T-helper 2 cell (primary cell): ENCODE measurements around the gene PSMC6.

Experiments
- DNase-seq, 5 experiments: peaks; one replicate each; pipeline versions ENCODE4 v3.0.0 to v3.0.0-alpha.2; 2012 to 2022
- total RNA-seq, 2 donors: gene quantifications; one replicate each; lab custom pipeline; 2026; lab: John Stamatoyannopoulos, UW

The PSMC6 gene
- total RNA-seq: 115 to 128 reads per million in 2 donors

DNA sequence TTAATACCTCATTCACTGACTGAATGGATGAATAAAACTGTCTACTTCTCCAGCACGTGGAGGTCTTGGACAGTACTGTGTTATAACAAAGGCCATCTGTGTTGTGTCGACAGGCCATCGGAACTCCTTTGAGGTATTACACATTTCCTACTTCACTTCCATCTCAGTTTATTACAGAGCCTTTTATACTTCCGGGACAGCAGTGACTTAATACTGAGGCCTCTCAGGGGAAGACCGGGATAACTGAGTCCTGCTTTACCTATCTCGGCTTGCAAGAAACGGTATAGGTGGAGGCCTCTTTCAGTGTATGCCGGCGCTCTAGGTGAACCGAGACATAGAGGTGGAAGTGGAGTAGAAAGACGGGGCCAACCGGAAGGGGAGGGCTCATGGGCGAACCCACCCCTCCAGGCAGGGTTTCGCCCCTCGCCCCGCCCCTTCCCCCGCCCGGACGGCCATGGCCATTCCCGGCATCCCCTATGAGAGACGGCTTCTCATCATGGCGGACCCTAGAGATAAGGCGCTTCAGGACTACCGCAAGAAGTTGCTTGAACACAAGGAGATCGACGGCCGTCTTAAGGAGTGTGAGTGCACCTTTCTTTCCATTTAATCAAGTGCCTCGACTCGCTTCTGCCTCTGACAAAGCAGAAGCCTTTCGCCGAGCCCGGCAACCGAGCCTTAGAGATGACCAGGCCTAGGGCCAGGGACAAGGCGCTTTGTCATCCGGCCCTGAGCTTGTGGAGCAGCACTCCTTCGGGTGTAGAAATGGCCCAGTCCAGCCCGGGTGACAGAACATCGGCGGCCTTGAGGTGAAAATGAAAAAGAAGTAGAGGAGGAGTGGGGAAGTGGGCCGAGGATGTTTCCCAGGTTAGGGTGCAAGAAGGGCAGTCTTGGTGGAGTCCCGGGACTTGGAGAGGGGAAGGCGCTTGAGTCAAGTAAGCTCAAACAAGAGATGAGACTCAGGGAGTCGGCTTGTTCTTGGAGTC lies at the start of gene PSMC6:
Gene PSMC6, plus strand, starts transcription at position 477 of the 983 bp plus-strand sequence. Its CDS starts 20 bp downstream, at position 497.
- peak; percentile 83 to 95 (median 93) for DNase-seq

DNA sequence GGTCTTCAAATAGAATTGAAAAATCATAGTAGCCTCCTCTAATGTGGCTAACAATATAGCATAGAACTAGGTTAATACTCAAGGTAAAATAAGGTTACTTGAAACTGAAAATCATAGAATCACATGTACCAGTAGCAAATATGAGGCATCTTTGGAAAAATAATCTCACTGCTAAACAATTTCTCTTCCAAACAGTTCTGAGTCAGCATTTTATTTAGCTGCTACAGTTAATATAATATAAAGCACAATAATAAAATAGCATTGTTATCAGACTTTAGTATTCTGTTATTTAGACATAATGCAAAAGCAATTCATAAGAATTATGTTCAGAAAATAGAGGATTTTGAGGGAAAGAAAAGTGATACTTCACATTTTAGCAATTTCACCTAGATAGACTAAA lies 46.7 kb upstream of the PSMC6 start:
- DNase-seq: no peak

DNA sequence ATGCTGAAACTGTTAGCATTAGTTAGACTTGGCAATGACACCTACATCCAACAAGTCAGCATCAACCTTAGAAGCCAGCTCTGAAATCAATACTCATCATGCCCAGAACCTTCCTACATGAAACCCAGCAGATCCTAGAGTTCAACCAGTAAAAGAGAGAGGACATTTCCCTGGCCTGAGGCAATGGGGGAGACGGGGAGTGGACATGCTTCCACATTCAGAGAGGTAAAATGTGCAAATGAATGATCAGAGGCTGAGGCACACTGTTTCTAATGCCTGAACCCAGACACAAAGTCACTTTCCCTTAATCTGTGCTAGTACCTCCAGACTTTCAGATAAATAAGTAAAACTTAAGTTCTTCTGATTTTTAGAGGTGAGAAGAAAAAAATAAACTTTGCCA lies 46.2 kb upstream of the PSMC6 start:
- DNase-seq: no peak

DNA sequence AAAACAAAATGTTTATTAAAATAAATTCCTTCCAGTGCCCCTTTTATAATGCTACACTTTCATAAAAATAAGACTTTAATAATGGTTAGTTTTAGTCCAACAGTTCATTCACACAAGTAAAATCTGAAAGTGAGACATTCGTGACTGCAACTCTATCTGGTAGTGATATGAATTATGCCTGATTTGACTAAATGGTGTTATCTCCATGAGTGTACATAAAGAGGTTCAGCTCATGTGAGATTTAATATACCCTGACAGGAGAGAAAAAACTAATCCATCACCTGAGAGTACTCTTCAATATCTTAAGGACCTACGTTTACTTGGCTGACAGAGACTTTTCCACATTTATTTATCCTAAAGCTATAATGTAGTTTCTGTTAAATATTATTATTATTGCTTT lies 45.7 kb upstream of the PSMC6 start:
- peak in 1 of 5 experiments; percentile 20 for DNase-seq

DNA sequence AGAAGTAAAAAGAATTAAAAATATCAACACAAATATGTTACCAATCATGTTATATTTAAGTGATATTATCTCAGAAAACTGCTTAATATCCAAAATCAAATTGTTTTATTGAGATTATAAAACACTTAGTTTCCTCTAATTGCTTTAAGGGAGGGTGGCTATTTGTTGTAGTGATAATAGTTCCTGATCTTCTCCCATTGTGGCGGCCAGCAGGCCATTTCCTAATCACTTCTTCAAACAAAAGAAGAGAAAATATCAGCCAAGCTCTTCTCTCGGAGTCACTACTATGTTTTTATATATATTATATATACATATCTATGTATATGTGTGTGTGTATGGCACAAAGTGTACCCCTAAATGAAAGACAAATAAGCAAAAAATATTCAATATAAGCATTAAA lies 43.1 kb upstream of the PSMC6 start:
- no peak for DNase-seq

DNA sequence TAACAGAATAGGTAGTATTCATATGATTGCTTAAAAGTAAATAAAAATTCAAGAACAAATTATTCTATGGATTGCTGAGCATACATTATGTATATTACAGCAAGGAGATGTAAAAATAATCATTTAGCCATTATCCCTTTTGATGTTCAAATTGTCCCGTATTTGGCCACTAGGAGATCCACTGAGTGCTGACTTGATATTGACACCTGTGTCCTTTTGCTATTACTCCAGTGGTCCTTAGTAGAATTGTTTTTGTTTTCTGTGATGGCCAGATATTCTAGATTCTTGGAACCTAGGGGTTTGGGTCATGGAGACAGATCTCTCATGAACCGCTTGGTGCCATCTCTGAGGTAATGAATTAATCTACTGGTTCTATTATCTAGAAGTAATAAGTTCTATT lies 28.4 kb upstream of the PSMC6 start:
- DNase-seq: peak in 1 of 5 experiments; percentile 26

DNA sequence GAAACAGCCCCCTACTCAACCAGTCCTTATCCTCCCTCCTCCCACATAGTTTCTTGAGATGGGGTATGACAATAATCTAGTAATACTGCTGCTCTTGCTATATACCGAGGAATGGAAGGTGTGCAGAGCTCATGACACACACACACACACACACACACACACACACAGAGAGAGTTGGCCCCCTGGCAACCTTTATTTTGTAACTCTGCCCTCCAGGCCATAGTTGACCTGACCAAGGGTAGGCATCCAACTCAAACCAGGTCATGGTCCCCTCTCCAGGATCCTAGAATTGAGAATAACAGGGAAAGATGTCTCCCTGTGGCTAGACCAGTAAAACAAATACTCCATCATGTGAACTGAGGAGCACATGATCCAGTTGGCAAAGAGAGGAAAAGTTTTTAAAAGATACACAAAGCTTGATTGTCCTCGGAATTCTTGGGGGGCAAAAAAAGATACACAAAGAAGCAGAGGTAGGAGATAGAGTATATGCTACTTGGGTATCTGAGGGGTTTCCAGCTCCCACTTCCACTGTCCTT lies 22.9 kb upstream of the PSMC6 start:
- no peak for DNase-seq

DNA sequence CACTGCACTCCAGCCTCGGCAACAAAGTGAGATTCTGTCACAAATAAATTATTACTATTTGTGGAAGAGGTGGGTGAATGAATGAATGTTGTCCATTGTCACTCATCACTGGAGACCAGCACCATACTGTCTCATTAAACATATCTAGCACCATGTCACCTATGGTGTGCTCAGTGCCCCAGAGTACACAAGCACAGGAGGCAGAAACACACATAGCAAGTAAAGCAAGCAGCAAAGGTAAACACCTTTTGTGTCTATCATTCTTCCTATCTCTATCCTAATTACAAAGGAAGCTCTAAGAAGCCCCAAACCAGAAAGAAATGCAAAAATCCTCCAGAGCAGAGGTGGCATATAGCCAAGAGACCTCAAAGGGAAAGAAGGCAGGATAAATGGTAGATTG lies 20.8 kb upstream of the PSMC6 start:
- no peak for DNase-seq

DNA sequence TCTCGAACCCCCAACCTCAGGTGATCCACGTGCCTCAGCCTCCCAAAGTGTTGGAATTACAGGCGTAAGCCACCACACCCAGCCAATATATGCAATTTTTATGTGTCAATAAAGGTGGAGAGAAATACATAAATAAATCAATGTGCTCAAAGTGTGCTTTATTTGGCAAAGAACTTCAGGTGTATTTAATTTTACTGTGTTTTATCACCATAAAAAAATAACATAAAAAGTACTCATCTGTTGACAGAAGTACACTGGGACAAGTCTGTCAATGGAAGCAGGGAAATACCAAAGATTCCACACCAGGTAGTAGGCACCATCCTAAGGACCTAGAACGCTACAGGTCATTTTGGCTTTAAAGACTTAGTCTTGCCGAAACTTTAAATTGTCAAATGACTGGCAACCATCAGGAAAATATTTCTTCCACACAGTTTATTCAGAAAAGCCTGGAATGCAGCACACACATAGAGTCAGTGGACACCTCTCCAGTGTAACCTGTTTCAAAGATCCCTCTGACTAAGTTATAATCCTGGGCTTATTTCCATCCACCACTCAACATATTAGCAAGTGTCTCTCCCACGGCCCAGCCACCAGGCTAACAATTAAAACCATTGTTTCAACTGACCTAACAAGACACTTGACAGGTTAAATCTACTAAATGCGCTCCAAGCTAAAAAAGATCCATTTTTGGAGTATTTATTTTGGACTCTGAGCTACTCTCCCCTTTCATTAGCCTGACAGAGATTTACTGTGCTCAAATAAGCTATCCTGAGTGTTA lies 15.8 kb upstream of the PSMC6 start:
- no peak for DNase-seq

DNA sequence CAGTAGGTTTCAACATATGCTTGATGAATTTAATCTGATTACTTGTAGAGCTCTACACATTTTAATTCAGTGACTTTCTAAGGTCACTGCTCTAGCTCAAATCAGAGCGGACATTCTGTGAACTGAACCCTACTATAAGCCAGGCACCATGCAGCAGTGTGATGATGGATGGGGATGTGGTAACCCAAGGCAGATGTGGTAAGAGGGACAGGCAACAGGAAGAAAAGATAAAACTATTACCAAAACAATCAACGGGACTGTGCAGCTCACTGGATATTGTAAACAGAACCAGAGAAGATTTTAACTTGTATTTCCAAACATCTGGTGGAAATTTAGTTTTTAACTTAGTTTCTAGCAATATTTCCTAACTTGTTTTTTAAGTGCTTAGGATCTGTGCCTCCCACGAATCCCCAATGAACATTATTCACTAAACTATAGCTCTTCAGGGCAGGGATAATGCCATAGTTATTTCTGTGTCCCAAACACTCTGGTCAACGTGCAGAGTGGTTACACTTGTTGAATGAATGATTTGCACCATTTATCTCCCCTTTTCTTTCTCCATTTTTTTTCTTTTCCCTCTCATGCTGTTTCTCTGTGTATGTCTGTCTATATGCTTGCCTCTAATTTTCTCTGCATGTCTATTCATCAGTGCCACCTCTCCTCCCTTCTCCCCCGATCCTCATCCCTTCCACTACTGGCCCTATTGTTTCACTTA lies 14.6 kb upstream of the PSMC6 start:
- DNase-seq: peak in 1 of 5 experiments; percentile 77

DNA sequence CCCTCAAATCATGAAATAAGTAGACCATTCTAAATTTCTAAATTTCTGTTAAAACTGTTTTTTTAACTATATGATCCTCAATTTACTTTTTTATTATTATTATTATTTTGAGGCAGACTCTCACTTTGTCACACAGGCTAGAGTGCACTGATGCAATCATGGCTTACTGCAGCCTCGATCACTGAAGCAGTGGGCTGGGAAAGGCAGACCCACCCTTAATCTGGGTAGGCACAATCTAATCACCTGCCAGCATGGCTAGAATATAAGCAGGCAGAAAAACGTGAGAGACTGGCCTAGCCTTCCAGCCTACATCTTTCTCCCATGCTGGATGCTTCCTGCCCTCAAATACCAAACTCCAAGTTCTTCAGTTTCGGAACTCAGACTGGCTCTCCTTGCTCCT lies 14.0 kb upstream of the PSMC6 start:
- DNase-seq: no peak

DNA sequence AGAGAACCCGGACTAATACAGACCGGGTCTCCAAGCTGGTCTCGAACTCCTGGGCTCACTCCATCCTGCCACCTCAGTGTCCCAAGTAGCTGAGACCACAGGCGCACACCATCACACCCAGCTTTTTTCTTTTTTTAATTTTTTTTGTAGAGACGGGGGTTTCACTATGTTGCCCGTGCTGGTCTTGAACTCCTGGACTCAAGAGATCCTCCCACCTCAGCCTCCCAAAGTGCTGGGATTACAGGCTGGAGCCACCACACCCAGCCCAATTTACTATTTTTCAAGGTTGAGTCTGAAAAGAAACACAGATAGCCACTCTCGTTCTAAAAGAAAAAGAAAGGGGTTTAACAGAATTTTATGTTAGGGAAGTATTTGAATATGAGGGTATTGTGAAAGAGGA lies 13.5 kb upstream of the PSMC6 start:
- no peak for DNase-seq

DNA sequence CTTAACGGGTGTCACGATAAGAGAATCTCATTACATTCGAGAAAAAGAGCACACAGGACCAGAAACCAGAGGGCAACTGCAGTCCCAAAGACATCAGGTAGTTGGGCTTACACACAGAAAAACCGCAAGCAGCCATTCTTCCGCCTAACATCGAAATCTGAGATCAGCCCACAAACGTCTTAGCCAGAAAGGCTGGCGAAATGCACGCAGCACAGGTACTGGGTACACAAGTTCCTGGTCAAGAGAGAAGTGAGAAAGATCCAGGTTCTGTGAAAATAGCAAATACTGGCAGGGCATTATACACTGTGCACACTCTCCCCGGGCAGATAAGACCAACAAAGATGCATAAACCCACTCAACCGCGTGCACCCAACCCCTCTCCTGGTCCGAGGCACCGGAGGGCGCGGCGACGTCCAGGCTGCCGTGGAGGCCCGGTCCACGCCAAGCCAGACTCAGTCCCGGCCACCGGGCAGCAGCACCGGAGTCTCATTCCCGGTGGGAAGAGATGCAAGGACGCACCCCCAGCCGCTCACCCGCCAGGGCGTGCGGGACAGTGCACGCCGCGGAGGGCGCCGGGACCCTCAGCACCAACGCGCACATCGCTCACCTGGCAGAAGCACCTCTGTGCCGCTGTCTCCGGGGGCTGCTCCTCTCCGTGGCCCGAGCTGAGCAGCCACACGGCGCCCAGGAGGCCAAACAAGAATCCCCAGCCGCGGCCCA lies 12.1 kb upstream of the PSMC6 start:
- peak in 4 of 5 experiments; percentile 30 to 93 (median 52) for DNase-seq

DNA sequence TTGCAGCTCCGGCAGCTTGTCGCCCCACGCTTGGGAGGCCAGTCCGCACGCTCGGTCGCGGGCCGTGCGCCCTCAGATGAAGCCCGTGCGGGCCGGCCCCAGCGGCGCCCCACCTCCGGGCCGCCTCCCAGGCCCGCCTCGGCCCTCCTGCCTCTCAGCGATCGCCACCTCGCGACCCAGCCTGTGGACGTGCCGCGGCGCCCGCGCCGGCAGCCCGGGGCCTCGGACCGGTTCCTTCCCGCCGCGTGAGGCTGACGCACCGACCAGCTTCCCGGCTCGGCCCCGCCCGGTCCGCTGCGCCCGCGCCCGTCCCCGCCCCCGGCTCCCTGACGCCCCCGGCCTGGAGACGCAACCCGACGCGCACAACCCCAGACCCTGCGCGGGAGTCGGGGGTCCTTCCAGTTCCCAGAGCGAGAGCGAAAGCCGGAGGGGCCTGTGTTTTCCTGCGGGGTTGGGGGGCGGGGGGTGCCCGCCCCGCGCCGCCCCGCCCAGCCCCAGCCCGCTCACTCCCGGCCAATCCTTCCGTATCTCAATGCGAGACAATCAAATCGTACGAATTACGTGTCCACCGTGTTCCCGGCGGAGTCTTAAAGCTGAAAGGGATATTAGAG lies 11.4 kb upstream of the PSMC6 start, which contains the start of gene ERO1A:
Gene ERO1A, minus strand, starts transcription at position 78 of the 611 bp plus-strand sequence. Its CDS starts 77 bp downstream, at position 1.
- peak; percentile 36 to 73 (median 49) for DNase-seq

DNA sequence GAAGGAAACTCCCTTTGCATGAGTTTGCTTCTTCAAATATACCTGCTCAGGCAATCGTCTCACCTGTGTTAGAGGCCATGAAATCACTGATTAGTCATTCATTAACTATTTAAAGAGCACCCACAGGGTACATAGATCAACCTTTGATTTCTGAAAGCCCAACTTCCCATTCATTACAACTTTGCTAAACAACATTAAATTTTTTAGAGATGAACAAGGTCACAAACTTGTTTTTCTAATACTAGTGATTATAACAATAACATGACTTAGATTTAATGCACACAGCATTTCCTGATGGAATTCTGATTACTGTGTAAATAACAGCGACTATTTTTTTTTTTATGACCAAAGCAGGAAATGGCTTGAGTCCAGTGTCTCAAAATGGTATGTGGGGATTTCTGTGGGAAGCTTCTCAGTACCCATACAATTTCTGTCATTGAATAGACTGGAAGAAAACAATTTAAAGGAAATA lies 6.3 kb upstream of the PSMC6 start:
- DNase-seq: no peak

DNA sequence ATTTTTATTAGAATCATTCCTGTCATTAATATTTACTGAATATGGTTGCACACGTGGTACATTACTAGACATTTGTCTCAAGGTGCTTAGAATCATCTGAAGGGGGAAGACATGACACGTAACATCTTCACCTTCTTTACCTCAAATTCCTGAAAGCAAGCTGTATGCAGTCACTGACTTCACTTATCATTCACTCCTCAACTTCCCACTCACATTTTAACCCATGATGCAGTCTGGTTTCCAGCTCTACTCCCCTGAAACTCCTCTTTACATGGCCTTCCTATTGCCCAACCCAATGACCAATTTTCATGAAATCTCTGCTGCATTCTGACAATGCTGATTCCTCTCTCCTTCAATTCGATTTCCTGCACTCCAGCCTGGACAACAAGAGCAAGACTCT lies 5.8 kb upstream of the PSMC6 start:
- DNase-seq: no peak

DNA sequence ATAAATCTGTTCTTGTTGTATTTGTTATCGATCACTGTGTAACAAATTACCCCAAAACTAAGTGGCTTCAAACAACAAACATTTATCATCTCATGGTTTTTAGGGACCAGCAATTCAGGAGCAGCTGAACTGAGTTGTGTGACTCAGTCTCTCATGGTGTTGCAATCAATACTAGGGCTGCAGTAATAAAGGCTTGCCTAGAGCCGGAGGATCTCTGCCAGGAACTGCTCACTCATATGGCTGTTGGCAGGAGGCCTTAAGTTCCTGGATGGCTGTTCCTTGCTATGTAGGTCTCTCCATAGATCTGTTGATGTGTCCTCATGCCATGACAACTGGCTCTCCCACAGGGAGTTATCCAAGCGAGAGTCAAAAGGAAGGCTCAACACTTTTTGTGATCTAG lies 3.8 kb upstream of the PSMC6 start:
- DNase-seq: no peak

DNA sequence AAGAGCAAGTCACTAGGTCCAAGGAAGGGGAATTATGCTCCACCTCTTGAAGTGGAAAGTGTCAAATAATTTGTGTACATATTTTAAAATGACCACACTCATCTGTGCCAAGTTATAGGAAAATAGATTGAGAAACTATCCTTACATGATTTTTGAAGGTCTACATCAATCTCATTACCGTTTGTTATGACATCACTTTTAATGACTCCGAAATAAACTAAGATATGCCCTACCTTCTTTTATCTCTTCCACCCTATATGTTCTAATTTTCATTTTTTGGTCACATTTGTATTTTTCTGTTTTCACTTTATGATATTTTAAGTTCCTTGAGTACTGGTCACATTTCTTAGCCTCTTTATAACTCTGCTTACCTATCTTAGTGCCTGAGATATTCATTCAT lies 3.3 kb upstream of the PSMC6 start:
- DNase-seq: no peak

DNA sequence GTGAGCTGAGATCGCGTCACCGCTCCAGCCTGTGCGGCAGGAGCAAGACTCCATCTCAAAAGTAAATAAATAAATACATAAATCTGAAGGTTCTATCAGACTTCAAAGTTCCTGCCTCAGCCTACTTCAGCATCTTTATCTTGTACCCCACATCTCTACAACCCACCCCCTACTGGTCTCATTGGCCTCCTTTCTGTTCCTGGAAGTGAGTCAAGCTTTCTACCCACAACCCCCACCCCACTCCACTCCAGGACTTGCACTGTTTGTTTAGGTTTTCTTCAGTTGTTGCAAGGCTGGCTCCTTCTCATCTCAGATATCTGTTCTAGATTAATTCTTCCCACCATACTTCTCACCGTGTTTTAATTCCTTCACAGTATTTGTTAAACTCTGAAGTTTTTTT lies 714 bp upstream of the PSMC6 start:
- DNase-seq: peak in 3 of 5 experiments; percentile 15 to 87 (median 51)

DNA sequence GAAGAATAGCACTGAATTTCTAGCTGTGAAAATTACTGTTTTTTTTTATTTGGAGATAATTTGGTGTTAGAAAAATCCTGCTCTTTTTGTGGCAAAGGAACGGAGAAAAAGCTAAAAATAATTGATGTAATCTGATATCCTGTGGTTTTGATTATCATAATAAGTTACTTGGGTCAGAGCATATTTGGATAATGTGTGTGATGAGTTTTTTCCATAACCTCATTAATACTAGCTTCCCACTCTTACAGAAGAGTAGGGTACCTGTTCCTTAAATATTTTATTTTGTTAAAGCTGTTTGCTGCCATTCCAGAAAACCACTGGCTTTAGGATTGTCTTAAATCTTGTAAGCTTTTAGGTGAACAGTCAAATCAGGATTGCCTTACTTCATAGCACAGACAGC lies 4.7 kb downstream of the PSMC6 start:
- DNase-seq: no peak

DNA sequence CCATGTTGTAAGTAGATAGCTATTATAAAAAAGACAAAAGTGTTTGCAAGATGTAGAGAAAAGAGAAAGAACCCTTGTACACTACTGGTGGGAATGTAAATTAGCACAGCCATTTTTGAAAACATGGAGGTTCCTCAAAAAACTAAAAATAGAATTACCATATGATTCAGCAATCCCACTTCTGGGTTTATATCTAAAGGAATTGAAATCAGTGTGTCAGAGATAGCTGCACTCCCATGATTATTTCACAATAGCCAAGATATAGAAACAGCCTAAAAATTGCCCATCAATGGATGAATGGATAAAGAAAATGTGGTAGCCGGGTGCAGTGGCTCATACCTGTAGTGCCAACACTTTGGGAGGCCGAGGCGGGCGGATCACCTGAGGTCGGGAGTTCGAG lies 9.2 kb downstream of the PSMC6 start:
- no peak for DNase-seq
